Measurements from ENCODE around the gene ALG1L2.
"Not testable (repeated sequence)": the region's sequence is repeated elsewhere in the genome, so short reads cannot be mapped to it uniquely, and the experiment has no call there.

Gene ALG1L2

DNA sequence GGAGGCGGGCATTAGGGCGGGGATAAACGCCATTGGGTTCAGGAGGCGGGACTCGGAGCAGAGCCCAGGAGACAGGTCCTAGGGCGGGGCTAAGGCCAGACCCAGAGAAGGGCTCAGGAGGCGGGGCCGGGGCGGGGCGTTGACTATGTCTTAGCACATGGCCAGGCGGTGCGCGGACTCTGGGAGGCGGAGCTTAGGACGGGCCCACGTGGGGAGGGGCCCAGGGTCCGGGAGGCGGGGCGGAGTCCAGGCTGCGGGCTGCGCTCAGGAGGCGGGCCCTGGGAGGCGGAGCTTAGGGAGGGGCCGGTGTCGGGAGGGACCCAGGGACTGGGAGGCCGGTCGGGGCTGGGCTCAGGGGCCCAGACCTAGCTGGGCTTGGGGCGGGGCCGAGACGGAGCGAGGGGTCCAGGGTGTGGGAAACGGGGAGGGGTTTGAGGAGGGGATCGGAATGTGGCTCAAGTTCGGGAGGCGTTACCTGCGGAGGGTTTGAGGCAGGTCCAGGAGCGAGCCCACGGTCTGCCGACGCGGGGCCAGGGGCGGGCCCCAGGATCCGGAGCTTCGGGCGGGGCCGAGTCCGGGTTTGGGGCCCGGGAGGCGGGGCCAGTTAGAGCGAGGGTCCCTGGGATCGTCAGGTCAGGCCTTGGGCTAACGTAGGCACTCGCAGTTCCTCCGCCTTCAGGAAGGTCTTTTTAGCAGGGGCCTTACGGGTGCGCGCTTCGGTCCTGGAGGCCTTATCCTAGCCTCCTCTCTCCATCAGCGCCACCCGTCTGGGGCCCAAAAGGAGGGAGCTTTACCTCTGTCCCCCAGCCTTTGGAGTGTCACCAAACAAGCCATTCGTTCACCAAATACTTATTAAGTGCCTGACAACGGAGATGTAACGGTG is 30.5 kb downstream of the ALG1L2 start:
- not testable (repeated sequence) for H3K36me3 ChIP-seq (ENCODE audit: insufficient read depth, low read length); H3K9me3 ChIP-seq (replicated peaks; ENCODE audit: low read length); H3K27me3 ChIP-seq (ENCODE audit: control insufficient read depth, insufficient read depth, low read length)
- peaks cover 12% of the 10 kb centered on the region for H3K4me1 ChIP-seq (ENCODE audit: control insufficient read depth, insufficient read depth, low read length)
- H3K4me3 ChIP-seq (ENCODE audit: low read length), result peak overlapping the region; percentile 79
- H3K9ac ChIP-seq (ENCODE audit: low read depth, low read length), result peak overlapping the region; percentile 86
- H3K4me2 ChIP-seq (ENCODE audit: low read length), result peak overlapping the region; percentile 98

DNA sequence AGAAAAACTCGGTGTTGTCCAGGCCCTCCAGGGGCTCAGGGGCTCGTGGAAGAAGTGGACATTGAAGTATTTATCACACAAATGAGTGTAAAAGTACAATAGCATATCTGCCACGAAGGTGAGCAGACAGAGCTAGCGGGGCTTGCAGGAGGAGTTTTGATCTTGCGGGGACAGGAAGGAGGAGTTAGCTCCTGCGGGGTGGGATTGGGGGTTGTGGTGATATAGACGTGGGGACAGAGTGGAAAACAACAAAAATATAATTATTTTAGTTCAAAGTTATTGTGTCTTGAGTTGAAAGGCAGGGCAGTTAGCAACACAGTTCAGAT is 31.1 kb downstream of the ALG1L2 start:
- Histone ChIP-seq H3K9ac (ENCODE audit: low read depth, low read length) (peak overlapping the region; percentile 86), H3K4me2 (ENCODE audit: low read length) (peak overlapping the region; percentile 98), H3K4me1 (ENCODE audit: control insufficient read depth, insufficient read depth, low read length) (peaks cover 12% of the 10 kb centered on the region), H3K4me3 (ENCODE audit: low read length) (peak overlapping the region; percentile 79)
- not testable (repeated sequence) for H3K27me3 ChIP-seq (ENCODE audit: control insufficient read depth, insufficient read depth, low read length); H3K36me3 ChIP-seq (ENCODE audit: insufficient read depth, low read length); H3K9me3 ChIP-seq (replicated peaks; ENCODE audit: low read length)

DNA sequence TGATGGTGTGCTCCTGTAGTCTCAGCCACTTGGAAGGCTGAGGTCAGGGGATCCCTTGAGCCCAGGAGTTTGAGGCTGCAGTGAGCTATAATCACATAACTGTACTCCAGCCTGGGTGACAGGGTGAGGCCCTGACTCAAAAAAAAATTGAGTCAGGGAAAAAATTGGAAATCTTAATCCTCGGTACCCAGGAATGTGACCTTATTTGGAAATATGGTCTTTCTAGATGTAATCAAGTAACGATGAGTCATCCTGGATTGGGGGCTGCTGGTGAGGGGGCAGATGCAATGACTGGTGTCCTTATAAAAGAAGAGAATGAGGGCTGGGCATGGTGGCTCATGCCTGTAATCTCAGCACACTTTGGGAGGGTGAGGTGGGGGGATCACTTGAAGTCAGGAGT is 33.8 kb downstream of the ALG1L2 start:
- H3K36me3 ChIP-seq (ENCODE audit: insufficient read depth, low read length); H3K9ac ChIP-seq (ENCODE audit: low read depth, low read length); H3K9me3 ChIP-seq (replicated peaks; ENCODE audit: low read length); H3K27me3 ChIP-seq (ENCODE audit: control insufficient read depth, insufficient read depth, low read length); H3K4me2 ChIP-seq (ENCODE audit: low read length); H3K4me3 ChIP-seq (ENCODE audit: low read length); H3K4me1 ChIP-seq (ENCODE audit: control insufficient read depth, insufficient read depth, low read length): not testable (repeated sequence)

DNA sequence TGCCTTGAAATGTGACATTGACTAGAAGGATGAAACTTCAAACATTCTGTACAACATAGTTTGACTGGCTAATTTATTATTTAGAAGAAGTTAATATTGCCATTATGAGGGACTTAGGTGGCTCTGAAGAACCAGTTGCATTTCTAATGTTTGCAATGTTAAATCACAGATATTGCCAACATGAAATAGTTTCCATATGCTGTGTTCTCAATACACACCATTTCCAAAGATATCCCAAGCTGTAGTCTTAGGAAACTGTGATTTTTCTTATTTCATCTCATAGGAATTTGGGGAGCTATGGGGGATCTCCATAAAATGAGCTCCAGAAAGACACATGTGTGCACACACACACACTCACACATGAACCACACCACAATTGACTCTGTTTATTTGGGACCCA is 36.3 kb downstream of the ALG1L2 start:
- H3K27me3 ChIP-seq (ENCODE audit: control insufficient read depth, insufficient read depth, low read length), result peaks cover 4% of the 10 kb centered on the region
- H3K4me2 ChIP-seq (ENCODE audit: low read length), result no peak overlapping the region
- no peaks in the 10 kb centered on the region for H3K9me3 ChIP-seq (replicated peaks; ENCODE audit: low read length)

DNA sequence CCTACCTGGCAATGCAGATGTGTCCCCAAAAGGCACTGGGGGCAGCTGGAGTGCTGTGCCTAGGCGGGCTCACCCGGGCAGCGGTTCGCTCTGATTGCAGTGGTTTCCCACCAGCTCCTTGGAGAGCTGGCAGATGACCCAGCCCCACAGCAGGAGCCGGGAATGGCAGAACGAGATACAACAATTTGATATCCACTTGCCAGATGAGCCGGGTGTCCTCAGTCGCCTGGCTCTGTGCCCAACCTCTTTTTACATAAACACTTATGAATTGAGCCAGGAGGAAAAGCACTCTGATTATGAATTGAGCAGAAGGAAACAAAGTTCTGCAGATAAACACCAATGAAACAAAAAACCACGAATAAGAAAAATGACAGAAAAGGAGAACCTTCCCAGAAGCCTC is 38.2 kb downstream of the ALG1L2 start:
- H3K27me3 ChIP-seq (ENCODE audit: control insufficient read depth, insufficient read depth, low read length); H3K9me3 ChIP-seq (replicated peaks; ENCODE audit: low read length); H3K4me2 ChIP-seq (ENCODE audit: low read length); H3K36me3 ChIP-seq (ENCODE audit: insufficient read depth, low read length); H3K9ac ChIP-seq (ENCODE audit: low read depth, low read length); H3K4me3 ChIP-seq (ENCODE audit: low read length); H3K4me1 ChIP-seq (ENCODE audit: control insufficient read depth, insufficient read depth, low read length): not testable (repeated sequence)

More for the DNA sequence above, 36.3 kb downstream of the ALG1L2 start:
- no peaks in the 10 kb centered on the region for H3K36me3 ChIP-seq (ENCODE audit: insufficient read depth, low read length)
- no peaks in the 10 kb centered on the region for H3K4me1 ChIP-seq (ENCODE audit: control insufficient read depth, insufficient read depth, low read length)
- no peak overlapping the region for H3K4me3 ChIP-seq (ENCODE audit: low read length)
- no peak overlapping the region for H3K9ac ChIP-seq (ENCODE audit: low read depth, low read length)

DNA sequence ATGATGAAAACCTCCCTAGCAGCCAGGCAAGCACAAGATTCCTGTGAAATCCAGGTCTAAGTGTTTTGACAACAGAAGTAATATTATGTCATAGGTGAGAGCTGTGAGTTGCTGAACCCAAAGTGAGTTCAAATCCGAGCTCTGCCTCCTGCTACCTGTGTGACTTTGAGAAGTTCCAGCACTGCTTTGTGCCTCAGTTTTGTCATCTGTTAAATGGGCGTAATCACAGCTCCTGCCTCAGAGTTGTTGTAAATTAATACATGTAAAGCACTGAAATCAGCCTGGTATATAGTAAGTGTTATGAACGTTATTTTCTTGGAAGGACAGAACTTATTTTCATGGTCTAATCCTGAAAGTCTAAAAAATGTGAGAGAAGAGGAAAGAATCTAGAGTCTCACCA is 38.7 kb downstream of the ALG1L2 start:
- not testable (repeated sequence) for H3K4me1 ChIP-seq (ENCODE audit: control insufficient read depth, insufficient read depth, low read length); H3K36me3 ChIP-seq (ENCODE audit: insufficient read depth, low read length); H3K4me2 ChIP-seq (ENCODE audit: low read length); H3K9ac ChIP-seq (ENCODE audit: low read depth, low read length); H3K9me3 ChIP-seq (replicated peaks; ENCODE audit: low read length); H3K27me3 ChIP-seq (ENCODE audit: control insufficient read depth, insufficient read depth, low read length); H3K4me3 ChIP-seq (ENCODE audit: low read length)

DNA sequence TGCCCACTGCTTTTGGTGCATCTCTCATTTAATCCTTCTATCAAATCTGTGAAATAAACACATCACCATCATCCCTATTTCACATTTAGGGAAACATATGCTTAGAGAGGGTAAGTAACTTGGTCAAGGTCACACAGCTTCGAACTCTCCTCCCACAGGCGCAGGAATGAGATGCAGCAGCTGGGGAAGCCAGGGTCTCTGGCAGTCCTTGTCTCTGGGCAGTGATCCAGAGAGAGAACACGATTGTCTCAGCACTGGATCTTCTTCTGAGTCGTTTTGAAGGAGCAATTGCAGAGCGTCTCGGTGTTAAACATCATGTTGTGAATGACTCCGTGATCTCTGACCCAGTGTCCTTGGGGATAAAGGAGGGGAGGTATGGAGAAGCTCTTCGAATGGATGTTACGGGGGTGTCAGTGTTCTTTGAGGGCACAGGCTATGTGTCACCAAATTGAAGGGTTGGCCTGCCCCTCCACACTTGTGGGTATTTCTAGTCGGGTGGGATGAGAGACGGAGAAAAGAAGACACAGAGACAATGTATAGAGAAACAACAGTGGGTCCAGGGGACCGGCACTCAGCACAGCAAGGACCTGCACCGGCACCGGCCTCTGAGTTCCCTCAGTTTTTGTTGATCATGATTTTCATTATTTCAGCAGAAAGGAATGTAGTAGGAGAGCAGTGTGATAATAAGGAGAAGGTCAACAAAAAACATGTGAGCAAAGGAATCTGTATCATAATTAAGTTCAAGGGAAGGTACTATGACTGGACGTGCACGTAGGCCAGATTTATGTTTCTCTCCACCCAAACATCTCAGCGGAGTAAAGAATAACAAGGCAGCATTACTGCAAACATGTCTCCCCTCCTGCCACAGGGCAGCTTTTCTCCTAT is 41.5 kb downstream of the ALG1L2 start:
- H3K27me3 ChIP-seq (ENCODE audit: control insufficient read depth, insufficient read depth, low read length); H3K9me3 ChIP-seq (replicated peaks; ENCODE audit: low read length); H3K9ac ChIP-seq (ENCODE audit: low read depth, low read length); H3K4me3 ChIP-seq (ENCODE audit: low read length); H3K36me3 ChIP-seq (ENCODE audit: insufficient read depth, low read length); H3K4me1 ChIP-seq (ENCODE audit: control insufficient read depth, insufficient read depth, low read length): not testable (repeated sequence)
- H3K4me2 ChIP-seq (ENCODE audit: low read length), result peak overlapping the region; percentile 25

DNA sequence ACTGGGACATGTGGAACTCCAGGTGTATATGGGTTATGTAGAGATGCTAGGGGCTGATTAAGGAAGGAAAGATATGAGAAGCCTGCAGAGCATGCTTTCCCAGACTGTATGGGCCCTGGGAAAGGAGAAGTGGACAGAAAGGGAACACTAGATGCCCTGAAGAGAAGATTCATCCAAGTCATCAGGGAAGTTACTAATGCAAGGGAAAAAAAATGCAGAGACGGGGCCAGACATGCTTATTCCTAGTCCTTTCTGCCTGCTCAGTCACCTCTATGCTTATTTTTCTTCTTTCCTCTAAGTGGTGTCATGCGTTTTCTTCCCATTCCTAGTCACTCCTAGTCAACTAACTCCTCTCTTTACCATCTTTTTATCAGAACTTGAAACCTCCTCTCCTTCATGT is 43.8 kb downstream of the ALG1L2 start:
- H3K9me3 ChIP-seq (replicated peaks; ENCODE audit: low read length), result not testable (repeated sequence)

DNA sequence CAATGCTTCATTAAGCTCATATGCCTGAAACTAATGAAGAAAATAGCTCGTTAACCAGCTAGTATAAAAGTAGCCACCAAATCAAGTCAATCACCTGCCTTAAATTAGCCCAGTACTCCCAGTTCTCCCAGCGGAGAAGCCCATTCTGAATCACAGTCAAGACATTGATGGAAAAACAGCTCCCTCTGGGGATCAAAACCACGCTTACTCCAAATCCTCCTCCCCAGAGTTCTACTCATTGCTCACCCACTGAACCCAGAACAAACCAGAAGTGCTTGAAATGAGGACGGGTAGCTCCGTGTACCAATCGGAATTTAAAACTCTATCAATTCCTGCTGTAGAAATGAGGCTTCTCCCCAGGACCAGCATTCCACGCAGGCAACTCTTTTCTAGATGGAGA is 54.7 kb downstream of the ALG1L2 start:
- not testable (repeated sequence) for H3K27me3 ChIP-seq (ENCODE audit: control insufficient read depth, insufficient read depth, low read length); H3K4me3 ChIP-seq (ENCODE audit: low read length); H3K4me2 ChIP-seq (ENCODE audit: low read length); H3K9ac ChIP-seq (ENCODE audit: low read depth, low read length); H3K36me3 ChIP-seq (ENCODE audit: insufficient read depth, low read length); H3K9me3 ChIP-seq (replicated peaks; ENCODE audit: low read length); H3K4me1 ChIP-seq (ENCODE audit: control insufficient read depth, insufficient read depth, low read length)

More for the DNA sequence above, 43.8 kb downstream of the ALG1L2 start:
- not testable (repeated sequence) for H3K4me3 ChIP-seq (ENCODE audit: low read length); H3K27me3 ChIP-seq (ENCODE audit: control insufficient read depth, insufficient read depth, low read length); H3K4me1 ChIP-seq (ENCODE audit: control insufficient read depth, insufficient read depth, low read length); H3K36me3 ChIP-seq (ENCODE audit: insufficient read depth, low read length); H3K4me2 ChIP-seq (ENCODE audit: low read length); H3K9ac ChIP-seq (ENCODE audit: low read depth, low read length)

DNA sequence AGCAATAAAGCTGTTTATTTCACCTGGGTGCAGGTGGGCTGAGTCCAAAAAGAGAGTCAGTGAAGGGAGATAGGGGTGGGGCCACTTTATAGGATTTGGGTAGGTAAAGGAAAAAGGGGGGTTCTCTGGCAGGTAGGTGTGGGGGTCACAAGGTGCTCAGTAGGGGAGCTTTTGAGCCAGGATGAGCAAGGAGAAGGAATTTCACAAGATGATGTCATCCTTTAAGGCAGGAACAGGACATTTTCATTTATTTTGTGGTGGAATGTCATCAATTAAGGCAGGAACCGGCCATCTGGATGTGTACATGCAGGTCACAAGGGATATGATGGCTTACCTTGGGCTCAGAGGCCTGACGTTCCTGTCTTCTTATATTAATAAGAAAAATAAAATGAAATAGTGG is 56.1 kb downstream of the ALG1L2 start:
- H3K4me1 ChIP-seq (ENCODE audit: control insufficient read depth, insufficient read depth, low read length); H3K9me3 ChIP-seq (replicated peaks; ENCODE audit: low read length); H3K4me2 ChIP-seq (ENCODE audit: low read length); H3K27me3 ChIP-seq (ENCODE audit: control insufficient read depth, insufficient read depth, low read length); H3K9ac ChIP-seq (ENCODE audit: low read depth, low read length); H3K4me3 ChIP-seq (ENCODE audit: low read length); H3K36me3 ChIP-seq (ENCODE audit: insufficient read depth, low read length): not testable (repeated sequence)

DNA sequence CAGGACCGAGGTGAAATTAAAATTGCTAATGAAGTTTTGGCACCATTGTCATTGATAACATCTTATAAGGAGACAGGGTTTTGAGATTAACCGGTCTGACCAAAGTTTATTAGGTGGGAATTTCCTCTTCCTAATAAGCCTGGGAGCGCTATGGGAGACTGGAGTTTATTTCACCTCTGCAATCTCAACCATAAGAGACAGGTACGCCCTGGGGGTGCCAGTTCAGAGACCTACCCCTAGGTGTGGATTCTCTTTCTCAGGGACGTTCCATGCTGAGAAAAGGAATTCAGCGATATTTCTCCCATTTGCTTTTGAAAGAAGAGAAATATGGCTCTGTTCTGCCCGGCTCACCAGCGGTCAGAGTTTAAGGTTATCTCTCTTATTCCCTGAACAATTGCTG is 57.4 kb downstream of the ALG1L2 start:
- H3K36me3 ChIP-seq (ENCODE audit: insufficient read depth, low read length); H3K9me3 ChIP-seq (replicated peaks; ENCODE audit: low read length); H3K4me1 ChIP-seq (ENCODE audit: control insufficient read depth, insufficient read depth, low read length); H3K4me3 ChIP-seq (ENCODE audit: low read length); H3K9ac ChIP-seq (ENCODE audit: low read depth, low read length); H3K4me2 ChIP-seq (ENCODE audit: low read length); H3K27me3 ChIP-seq (ENCODE audit: control insufficient read depth, insufficient read depth, low read length): not testable (repeated sequence)

DNA sequence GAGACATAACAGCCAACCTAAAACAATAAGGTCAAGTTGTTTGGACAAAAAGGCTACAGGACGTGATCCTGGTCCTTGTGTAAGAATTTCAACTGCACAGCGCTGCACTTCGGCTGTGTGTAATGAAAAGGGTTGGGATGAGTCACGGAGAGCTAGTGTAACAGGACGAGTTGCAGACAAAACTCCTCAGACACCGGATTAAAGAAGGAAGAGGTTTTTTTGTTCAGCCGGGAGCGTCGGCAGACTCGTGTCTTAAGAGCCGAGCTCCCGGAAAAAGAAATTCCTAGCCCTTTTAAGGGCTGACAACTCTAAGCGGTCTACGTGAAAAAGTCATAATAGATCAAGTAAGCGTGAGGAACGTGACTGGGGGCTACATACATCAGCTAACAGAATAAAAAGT is 59.1 kb downstream of the ALG1L2 start:
- not testable (repeated sequence) for H3K36me3 ChIP-seq (ENCODE audit: insufficient read depth, low read length)

More for the DNA sequence above, 59.1 kb downstream of the ALG1L2 start:
- H3K4me1 ChIP-seq (ENCODE audit: control insufficient read depth, insufficient read depth, low read length); H3K4me2 ChIP-seq (ENCODE audit: low read length); H3K27me3 ChIP-seq (ENCODE audit: control insufficient read depth, insufficient read depth, low read length); H3K4me3 ChIP-seq (ENCODE audit: low read length); H3K9ac ChIP-seq (ENCODE audit: low read depth, low read length); H3K9me3 ChIP-seq (replicated peaks; ENCODE audit: low read length): not testable (repeated sequence)

Data from skeletal muscle satellite cell (primary cell).